Measurements from ENCODE around the gene SELP.

GRCh38 chr1:169545472-169545871 lies 84.5 kb downstream of the SELP start:
- no peak for TF ChIP-seq CTCF (IDR thresholded peaks at IDR 0.05)
- TF ChIP-seq POLR2A (IDR thresholded peaks at IDR 0.05), result no peak

Measured in Peyer's patch (tissue), 4 donors.